Activated naive CD8-positive, alpha-beta T cell treated with anti-CD3 and anti-CD28 coated beads, Interleukin-2, amount 10 ng/mL, durations not matched to agents 7 days and 5 days (primary cell): ENCODE measurements around the gene KCNH2. TPM values are rescaled to one million over a fixed set of nuclear protein-coding genes. Genes with fewer than 3 reads are reported as not detected.

Experiments
- ATAC-seq: fragments of 150-1000 bp; cut with Tn5 transposase; one replicate; pipeline ENCODE4 v1.10.0; 2021; ENCODE audit warnings: low read depth, moderate library complexity
- POLR2A ChIA-PET: fragments of 350-600 bp; sonication (Branson Sonifier 250); formaldehyde crosslinking; loops from one replicate; lab custom pipeline; 2021; ENCODE audit warnings: antibody characterized with exemption; lab: Charles Lee
- DNase-seq: peaks from one replicate; pipeline ENCODE4 v3.0.0; 2021
- H3K27ac Mint-ChIP-seq: one replicate; pipeline ENCODE4 v1.8.0; 2022; ENCODE audit warnings: mild to moderate bottlenecking, mixed read lengths
- H3K27me3 Mint-ChIP-seq: one replicate; pipeline ENCODE4 v1.8.0; 2022; ENCODE audit warnings: mild to moderate bottlenecking, moderate library complexity, mixed read lengths
- H3K36me3 Mint-ChIP-seq: one replicate; pipeline ENCODE4 v1.8.0; 2021; ENCODE audit warnings: mild to moderate bottlenecking, mixed read lengths
- H3K4me1 Mint-ChIP-seq: one replicate; pipeline ENCODE4 v1.8.0; 2021; ENCODE audit warnings: mixed read lengths
- H3K4me3 Mint-ChIP-seq: one replicate; pipeline ENCODE4 v1.8.0; 2022; ENCODE audit warnings: mild to moderate bottlenecking, moderate library complexity, mixed read lengths
- H3K9me3 Mint-ChIP-seq: one replicate; pipeline ENCODE4 v1.8.0; 2021; ENCODE audit warnings: mixed read lengths
- total RNA-seq, 2 experiments: library from RNA; stranded (reverse); gene quantifications; one replicate each; pipeline ENCODE4 v1.2.3, GENCODE V29; 2021

The KCNH2 gene
- total RNA-seq, 2 experiments from 2014 or later, result 0.50 to 0.54 TPM

DNA sequence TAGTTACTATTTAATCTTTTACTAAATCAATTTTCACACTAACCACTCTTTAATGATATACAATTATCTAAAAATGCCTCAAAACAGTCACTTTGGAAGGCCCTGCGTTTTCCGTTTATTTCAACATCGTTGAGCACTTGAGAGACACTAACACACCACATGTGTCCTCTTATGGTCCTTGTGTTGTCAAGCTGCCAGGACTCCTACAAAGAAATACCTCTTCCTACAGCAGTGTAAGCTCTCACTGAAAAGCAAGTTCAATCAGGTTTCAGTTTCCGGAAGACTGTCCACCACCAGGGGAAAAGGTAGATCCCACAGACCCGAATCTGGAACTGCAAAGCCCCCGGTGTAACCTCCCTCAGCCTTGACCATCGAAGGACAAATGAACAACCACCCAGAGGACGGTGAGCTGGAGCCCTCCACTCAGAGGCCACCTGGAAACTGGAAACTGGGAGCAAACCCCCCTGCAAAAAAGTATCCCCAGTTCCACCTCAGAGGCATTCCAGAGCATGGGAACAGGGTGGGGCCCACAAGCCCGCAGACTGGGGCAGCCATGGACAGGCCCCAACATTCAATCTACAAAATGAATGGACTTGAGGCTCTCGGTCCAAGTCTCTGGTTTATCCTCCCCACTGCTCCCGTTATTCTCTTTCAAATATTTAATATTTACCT, 37.6 kb downstream of the KCNH2 start:
- Mint-ChIP-seq H3K9me3 (no peaks in the 10 kb centered on the region), H3K4me1 (peaks cover 27% of the 10 kb centered on the region), H3K36me3 (no peaks in the 10 kb centered on the region), H3K4me3 (no peak overlapping the region), H3K27me3 (peaks cover 19% of the 10 kb centered on the region), H3K27ac (no peak overlapping the region)
- DNase-seq, result no peak
- no peak for ATAC-seq
- POLR2A ChIA-PET, result no interaction called here

DNA sequence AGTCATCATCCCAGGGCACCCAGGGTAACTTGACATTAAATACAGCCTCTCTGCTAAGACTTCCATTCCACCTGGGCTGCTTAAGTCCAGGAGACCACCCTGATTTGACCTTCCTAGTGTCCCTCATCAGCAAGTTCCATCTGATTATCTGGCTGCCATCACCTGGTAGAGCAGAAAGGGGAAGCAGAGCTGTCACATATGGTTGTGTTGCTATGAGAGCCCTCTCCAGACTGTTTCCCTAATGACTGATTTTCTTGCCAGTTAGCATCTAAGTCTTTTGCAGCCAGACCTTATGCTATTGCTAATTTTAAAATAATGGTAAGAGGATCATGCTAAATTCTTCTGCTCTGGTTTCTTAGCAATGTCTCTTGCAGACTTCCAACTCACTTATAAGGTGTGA, 38.7 kb downstream of the KCNH2 start:
- Mint-ChIP-seq H3K4me3 (no peak overlapping the region), H3K4me1 (peaks cover 27% of the 10 kb centered on the region), H3K27me3 (peaks cover 23% of the 10 kb centered on the region), H3K9me3 (no peaks in the 10 kb centered on the region), H3K36me3 (no peaks in the 10 kb centered on the region), H3K27ac (no peak overlapping the region)
- no peak for DNase-seq
- POLR2A ChIA-PET, result no interaction called here
- ATAC-seq, result no peak

DNA sequence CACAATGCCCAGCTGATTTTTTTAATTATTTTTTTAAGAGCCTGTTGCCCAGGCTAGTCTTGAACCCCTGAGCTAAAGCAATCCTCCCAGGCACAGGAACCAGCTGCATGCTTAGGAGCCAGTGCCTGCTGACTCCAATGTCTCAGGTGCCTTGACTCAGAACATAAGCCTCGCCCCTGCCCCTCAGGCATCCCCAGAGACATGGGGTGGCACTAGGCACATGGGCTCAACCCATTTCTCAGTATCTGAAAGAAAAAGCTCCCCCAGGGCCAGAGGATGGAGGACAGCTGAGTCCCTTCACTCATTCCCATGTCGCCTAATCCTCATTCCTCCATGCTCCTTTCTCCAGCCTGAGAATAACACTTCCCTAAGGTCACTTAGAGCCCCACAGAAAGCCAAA, 39.1 kb downstream of the KCNH2 start:
- no peak overlapping the region for H3K27ac Mint-ChIP-seq
- H3K9me3 Mint-ChIP-seq, result no peaks in the 10 kb centered on the region
- no peaks in the 10 kb centered on the region for H3K36me3 Mint-ChIP-seq
- H3K27me3 Mint-ChIP-seq, result peaks cover 24% of the 10 kb centered on the region
- DNase-seq (no peak), ATAC-seq (no peak)
- H3K4me3 Mint-ChIP-seq, result no peak overlapping the region
- POLR2A ChIA-PET, result no interaction called here
- peaks cover 27% of the 10 kb centered on the region for H3K4me1 Mint-ChIP-seq

DNA sequence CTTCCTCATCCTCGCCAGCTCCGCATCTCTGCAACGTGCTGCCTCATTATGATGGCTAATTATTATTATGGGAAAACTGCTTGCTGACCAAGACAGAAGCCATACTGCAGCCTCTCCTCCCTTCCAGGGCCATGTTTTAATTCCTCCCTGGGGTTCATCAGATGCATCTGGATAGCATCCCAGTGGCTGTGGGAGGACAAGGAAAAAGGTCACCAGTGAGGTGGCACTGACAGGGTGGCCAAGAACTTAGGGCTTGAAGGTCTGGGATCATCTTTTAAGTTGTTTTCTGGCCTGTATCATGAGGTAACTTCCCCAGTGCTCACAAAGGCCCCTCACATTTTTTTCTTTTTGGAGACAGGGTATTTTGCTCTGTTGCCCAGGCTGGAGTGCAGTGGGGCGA, 39.6 kb downstream of the KCNH2 start:
- peaks cover 24% of the 10 kb centered on the region for H3K27me3 Mint-ChIP-seq
- H3K36me3 Mint-ChIP-seq, result no peaks in the 10 kb centered on the region
- DNase-seq (no peak), ATAC-seq (no peak)
- H3K27ac Mint-ChIP-seq, result no peak overlapping the region
- no peaks in the 10 kb centered on the region for H3K9me3 Mint-ChIP-seq
- POLR2A ChIA-PET, result no interaction called here
- H3K4me1 Mint-ChIP-seq, result peaks cover 27% of the 10 kb centered on the region
- H3K4me3 Mint-ChIP-seq, result peak overlapping the region; percentile 49

DNA sequence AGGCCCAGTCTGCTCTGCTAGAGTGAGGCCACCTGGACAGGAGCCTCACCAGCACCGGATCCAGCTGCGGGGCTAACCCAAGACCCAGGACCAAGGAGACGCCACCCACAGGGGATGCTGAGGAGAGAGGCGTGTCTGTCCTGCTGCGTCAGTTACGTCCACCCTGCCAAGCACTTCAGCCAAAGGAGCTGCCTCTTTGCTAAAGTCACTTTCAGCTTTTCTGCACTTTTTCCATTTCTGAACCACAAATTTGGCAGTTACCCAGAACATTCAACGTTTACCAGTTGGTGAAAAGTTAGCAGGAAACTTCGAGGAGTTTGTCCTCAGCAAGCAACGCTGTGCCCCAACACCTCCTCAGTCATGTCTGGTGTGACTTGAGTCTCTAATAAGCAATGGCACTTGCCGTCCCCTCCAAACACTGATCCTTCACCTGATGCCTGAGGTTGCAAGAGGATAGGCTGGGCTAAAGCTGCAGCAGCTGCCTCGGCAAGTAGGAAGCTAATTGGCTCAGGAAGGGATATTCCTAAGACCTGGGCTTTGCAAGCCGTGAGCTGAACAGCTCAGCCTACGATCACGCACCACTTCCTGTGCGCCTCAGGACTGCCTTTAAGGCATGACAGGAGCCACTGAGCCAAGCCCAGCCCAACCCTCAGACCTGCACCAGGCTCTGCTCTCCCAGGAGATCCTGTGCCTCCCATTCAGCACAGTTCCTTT, 40.1 kb downstream of the KCNH2 start:
- no peaks in the 10 kb centered on the region for H3K9me3 Mint-ChIP-seq
- ATAC-seq (peak; percentile 65), DNase-seq (peak; percentile 49)
- peak overlapping the region; percentile 49 for H3K4me3 Mint-ChIP-seq
- H3K36me3 Mint-ChIP-seq, result no peaks in the 10 kb centered on the region
- POLR2A ChIA-PET, result no interaction called here
- peaks cover 24% of the 10 kb centered on the region for H3K27me3 Mint-ChIP-seq
- peaks cover 25% of the 10 kb centered on the region for H3K4me1 Mint-ChIP-seq
- H3K27ac Mint-ChIP-seq, result no peak overlapping the region

DNA sequence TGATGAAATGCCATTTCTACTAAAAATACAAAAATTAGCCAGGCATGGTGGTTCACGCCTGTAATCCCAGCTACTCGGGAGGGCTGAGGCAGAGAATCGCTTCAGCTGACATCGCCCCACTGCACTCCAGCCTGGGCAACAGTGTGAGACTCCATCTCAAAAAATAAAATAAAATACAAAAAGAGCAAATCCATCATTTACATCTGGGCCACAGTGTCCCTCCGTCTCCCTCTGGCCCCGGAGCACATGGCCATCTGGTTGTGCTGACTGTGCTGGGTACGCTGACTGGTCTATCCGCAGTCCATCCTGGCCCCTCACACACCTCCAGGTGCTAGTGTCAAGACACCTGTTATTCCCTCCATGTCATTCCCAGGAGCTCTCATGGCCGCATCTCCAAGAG, 42.1 kb downstream of the KCNH2 start:
- peaks cover 22% of the 10 kb centered on the region for H3K27me3 Mint-ChIP-seq
- no peaks in the 10 kb centered on the region for H3K36me3 Mint-ChIP-seq
- POLR2A ChIA-PET, result no interaction called here
- DNase-seq (no peak), ATAC-seq (no peak)
- peaks cover 17% of the 10 kb centered on the region for H3K4me1 Mint-ChIP-seq
- H3K27ac Mint-ChIP-seq, result peak overlapping the region; percentile 21
- no peak overlapping the region for H3K4me3 Mint-ChIP-seq
- H3K9me3 Mint-ChIP-seq, result no peaks in the 10 kb centered on the region

DNA sequence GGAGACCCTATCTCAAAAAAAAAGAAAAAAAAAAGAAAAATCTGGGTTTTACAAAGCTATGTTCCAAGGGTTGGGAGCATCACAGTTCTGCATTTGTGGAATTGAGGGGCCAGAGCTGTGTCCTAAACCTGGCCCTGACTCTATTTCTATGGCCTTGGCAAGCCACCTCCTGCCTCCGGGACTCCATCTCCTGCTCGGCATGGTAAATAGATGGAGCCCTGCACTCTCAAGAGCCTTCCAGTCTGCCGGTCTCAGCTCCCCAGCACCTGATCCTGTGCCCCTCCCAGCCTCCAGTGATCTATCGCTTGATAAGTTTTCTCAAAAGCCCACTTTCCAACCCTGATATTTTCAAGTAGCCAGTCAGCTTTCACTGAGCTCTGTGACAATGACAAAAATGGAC, 43.0 kb downstream of the KCNH2 start:
- no peak overlapping the region for H3K4me3 Mint-ChIP-seq
- peaks cover 17% of the 10 kb centered on the region for H3K4me1 Mint-ChIP-seq
- no peak overlapping the region for H3K27ac Mint-ChIP-seq
- POLR2A ChIA-PET, result interaction anchor here (1.2 kb wide), 1 partner anchor 26 kb away, joined by 3 read pairs; no protein-coding TSS in a partner anchor
- no peaks in the 10 kb centered on the region for H3K36me3 Mint-ChIP-seq
- no peaks in the 10 kb centered on the region for H3K9me3 Mint-ChIP-seq
- ATAC-seq, result no peak
- H3K27me3 Mint-ChIP-seq, result peaks cover 19% of the 10 kb centered on the region
- no peak for DNase-seq

DNA sequence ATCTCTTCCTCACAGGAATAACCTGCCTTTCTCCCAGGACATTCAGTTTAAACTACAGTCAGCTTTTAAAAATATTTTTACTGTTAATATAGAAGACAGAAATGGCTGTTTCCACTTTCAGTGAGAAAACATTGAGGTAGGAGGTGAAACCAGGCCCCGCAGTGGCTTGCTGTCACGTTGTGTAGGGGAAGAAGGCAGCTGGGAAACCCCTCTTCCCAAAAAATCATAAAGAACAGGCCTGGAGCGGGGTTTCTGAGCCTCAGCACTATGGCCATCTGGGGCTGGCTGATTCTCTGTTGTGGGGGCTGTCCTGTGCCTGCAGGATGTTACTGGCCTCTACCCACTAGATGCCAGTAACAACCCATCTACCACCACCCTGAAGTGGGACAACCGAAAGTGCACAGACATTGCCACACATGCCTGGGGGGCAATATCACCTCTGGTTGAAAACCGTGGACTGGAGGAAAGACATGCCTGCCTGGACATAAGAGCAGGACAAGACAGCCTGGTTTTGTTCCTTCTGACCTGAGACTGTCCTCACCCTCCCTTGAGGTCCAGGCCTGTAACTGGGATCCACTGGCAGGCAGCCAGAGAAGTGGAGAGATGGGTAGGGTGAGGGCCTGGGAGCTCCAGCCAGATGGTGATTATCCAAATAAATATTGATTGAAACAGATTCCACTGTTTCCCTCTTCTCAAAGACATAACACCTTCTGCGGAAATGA, 43.9 kb downstream of the KCNH2 start:
- no peaks in the 10 kb centered on the region for H3K9me3 Mint-ChIP-seq
- POLR2A ChIA-PET, result interaction anchor here (1.2 kb wide), 1 partner anchor 25 kb away, joined by 3 read pairs; no protein-coding TSS in a partner anchor
- H3K4me3 Mint-ChIP-seq, result no peak overlapping the region
- DNase-seq (no peak), ATAC-seq (no peak)
- peaks cover 27% of the 10 kb centered on the region for H3K27me3 Mint-ChIP-seq
- no peak overlapping the region for H3K27ac Mint-ChIP-seq
- no peaks in the 10 kb centered on the region for H3K36me3 Mint-ChIP-seq
- H3K4me1 Mint-ChIP-seq, result peaks cover 17% of the 10 kb centered on the region

DNA sequence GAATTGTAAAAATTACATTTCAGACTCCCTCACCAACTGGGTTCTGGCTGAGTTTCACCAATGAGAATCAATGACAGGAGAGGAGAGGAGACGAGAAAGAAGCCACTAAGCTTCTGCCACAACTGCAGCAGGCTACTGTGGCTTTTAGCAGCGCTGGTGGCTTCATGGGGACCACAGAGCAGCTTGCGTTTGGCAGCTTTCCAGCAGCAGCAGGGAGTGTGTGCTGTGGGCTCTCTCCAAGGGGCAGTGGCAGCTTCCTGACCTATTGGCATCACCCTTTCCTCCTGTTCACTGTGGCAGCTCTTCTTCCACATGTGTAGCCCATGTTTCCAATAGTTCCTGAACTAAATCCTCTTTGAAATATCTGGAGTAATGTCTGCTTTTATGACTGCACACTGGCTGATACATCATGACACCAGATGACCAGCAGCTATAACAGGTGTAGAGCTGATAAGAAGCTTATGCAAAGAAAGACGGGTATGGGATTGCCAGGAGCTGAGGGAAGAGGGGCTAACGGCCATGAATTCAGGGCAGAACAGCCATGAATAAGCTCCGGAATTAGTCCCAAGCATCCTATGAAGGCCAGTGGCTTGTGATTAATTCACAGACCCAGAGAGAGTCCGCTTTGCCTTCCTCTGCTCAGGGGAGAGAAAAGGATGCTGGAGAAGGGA, 46.8 kb downstream of the KCNH2 start:
- Mint-ChIP-seq H3K27ac (no peak overlapping the region), H3K9me3 (no peaks in the 10 kb centered on the region), H3K36me3 (no peaks in the 10 kb centered on the region), H3K27me3 (peaks cover 44% of the 10 kb centered on the region), H3K4me1 (peaks cover 5% of the 10 kb centered on the region), H3K4me3 (no peak overlapping the region)
- DNase-seq, result no peak
- peak; percentile 85 for ATAC-seq
- POLR2A ChIA-PET, result interaction anchor here (1.0 kb wide), 1 partner anchor 22 kb away, joined by 4 read pairs; no protein-coding TSS in a partner anchor

DNA sequence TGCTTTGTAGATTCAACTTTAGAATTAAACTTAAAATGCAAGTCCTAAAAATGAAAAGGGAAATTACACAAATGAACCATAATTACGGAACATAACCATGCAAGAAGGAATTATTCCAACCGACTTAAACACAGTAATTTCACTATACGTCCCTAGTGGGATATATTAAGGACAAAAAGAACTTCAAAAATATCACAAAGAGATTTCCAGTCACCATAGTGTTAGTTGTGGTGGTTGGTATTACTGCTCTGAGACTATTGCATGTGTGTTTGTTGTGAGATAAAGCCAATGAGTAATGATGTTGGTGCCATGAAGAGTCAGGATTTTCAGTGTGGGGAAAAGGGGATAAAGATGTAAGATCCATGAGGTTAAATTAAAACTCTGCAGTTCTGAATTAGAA, 49.6 kb downstream of the KCNH2 start:
- ATAC-seq (no peak), DNase-seq (no peak)
- Mint-ChIP-seq H3K4me3 (no peak overlapping the region), H3K36me3 (no peaks in the 10 kb centered on the region), H3K9me3 (no peaks in the 10 kb centered on the region), H3K4me1 (peaks cover 17% of the 10 kb centered on the region), H3K27ac (no peak overlapping the region), H3K27me3 (peaks cover 50% of the 10 kb centered on the region)
- POLR2A ChIA-PET, result no interaction called here

DNA sequence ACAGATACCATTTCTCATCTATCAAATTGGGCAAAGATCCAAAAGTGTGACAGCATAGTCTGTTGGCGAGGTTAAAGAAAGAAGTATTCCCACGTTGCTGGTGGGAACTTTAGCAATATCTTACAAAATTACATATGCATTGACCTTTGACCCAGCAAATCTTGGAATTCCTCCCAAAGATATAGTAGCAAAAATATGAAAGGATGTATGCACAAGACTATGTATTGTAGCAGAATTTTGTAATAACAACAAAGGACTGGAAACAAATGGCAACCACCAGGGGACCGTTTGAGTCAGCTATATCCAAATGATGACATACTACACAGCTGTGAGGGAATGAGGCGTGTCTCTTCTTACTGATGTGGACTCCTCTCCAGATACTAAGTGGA, 50.2 kb downstream of the KCNH2 start:
- POLR2A ChIA-PET, result no interaction called here
- no peak overlapping the region for H3K27ac Mint-ChIP-seq
- H3K27me3 Mint-ChIP-seq, result peaks cover 50% of the 10 kb centered on the region
- H3K9me3 Mint-ChIP-seq, result no peaks in the 10 kb centered on the region
- peaks cover 17% of the 10 kb centered on the region for H3K4me1 Mint-ChIP-seq
- DNase-seq, result no peak
- ATAC-seq, result no peak
- H3K4me3 Mint-ChIP-seq, result no peak overlapping the region
- no peaks in the 10 kb centered on the region for H3K36me3 Mint-ChIP-seq

DNA sequence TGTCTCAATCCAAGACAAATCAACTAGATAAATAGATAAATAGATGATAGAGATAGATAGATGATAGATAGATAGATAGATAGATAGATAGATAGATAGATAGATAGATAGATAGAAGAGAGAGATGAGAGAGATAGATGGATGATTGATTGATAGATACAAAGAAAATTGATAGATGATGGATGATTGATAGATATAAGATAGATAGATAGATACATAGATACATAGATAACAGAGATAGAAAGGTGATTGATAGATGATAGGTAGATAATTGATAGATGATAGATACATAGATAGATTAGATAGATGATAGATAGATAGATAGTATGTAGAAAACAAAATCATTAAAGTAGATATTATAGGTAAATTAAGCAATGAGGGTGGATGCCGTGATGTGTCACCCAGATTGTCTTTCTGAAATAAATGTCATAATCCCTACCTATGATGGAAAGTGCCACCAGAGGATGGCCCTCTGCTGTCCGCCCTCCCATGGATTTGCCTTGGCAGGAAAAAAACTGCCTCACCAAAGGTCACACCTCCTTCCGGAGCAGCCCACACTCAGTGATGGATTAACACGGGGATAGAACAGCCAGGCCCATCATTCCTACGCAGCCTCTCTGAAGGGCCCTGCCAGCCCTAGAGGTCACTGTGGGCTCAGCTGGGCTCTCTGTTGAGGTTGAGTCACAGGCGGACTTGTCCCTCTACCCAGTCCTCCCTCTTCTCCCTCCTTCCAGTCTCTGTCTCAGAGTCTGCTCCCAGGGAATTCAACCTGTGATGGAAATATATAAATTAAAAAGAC, 50.8 kb downstream of the KCNH2 start:
- POLR2A ChIA-PET, result no interaction called here
- H3K4me1 Mint-ChIP-seq, result peaks cover 17% of the 10 kb centered on the region
- no peak for ATAC-seq

More for the DNA sequence above, 50.8 kb downstream of the KCNH2 start:
- H3K9me3 Mint-ChIP-seq, result no peaks in the 10 kb centered on the region
- no peaks in the 10 kb centered on the region for H3K36me3 Mint-ChIP-seq
- no peak overlapping the region for H3K4me3 Mint-ChIP-seq
- H3K27me3 Mint-ChIP-seq, result peaks cover 54% of the 10 kb centered on the region
- DNase-seq, result no peak
- H3K27ac Mint-ChIP-seq, result no peak overlapping the region
